ENCODE results near the gene ORC5.

DNA sequence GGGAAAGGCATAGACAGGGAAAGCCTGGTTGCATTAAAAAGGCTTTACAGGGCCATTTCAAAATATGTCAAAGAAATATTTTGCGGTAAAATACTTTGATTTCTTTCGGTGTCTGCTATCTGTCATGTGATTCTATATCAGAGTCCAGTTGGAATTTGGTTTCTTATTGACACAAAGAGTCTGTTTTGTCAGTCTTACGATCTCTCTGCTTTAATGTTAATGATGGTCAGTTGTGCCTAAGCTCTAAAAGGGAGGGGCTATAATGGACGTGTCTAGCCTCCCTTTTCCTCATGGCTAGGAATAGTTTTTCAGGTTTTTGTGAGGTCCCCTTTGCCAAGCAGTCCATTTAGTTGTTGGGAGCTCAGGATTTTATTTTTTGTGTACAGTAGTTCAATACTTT lies 31.5 kb downstream of the ORC5 start:
- TF ChIP-seq POLR2A (IDR thresholded peaks at IDR 0.05) = no peak
- TF ChIP-seq, protein P1, sequence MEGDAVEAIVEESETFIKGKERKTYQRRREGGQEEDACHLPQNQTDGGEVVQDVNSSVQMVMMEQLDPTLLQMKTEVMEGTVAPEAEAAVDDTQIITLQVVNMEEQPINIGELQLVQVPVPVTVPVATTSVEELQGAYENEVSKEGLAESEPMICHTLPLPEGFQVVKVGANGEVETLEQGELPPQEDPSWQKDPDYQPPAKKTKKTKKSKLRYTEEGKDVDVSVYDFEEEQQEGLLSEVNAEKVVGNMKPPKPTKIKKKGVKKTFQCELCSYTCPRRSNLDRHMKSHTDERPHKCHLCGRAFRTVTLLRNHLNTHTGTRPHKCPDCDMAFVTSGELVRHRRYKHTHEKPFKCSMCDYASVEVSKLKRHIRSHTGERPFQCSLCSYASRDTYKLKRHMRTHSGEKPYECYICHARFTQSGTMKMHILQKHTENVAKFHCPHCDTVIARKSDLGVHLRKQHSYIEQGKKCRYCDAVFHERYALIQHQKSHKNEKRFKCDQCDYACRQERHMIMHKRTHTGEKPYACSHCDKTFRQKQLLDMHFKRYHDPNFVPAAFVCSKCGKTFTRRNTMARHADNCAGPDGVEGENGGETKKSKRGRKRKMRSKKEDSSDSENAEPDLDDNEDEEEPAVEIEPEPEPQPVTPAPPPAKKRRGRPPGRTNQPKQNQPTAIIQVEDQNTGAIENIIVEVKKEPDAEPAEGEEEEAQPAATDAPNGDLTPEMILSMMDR (IDR thresholded peaks at IDR 0.05) = no peak

All from body of pancreas (tissue), 4 donors.